IMR-90 (cell line): ENCODE data around the gene CDC42SE1.

Experiments
- CTCF ChIP-seq: conservative IDR thresholded peaks from 2 replicates; pipeline ENCODE4 v1.5.1; 2012; ENCODE audit warnings: mild to moderate bottlenecking, low read depth, low read length, improper control_type of control experiment
- MAFK ChIP-seq: IDR thresholded peaks from 2 replicates; pipeline ENCODE4 v1.6.1; 2012; ENCODE audit warnings: low read depth, low read length, improper control_type of control experiment

DNA sequence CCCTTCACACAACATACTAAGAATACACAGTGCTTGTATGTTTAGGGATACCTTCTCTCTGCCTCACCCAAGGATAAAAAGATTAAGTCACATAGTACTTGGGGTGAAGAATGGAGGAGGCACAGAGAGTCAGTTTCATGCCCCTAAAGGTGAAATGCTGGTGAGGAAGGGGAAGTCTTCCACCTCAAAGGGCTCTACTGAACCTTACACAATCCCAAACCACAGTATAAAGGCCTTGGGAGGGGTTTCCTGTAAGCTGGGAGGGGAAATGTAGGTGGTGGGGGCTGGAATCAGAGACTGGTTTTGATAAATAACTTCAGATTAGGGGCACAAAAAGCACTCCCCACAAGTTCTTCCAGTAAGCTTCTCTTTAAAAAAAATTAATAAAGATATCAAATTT lies 56.2 kb downstream of the CDC42SE1 start:
- TF ChIP-seq CTCF (no peak), MAFK (no peak)
